NT2/D1 (cell line): ENCODE measurements around the gene CACNA1H.

Experiments used
- DNase-seq: peaks from one replicate; pipeline ENCODE4 v3.0.0-alpha.2; 2011; ENCODE audit warnings: low read depth, low spot score
- H3K27me3 ChIP-seq: 2 replicates; pipeline ENCODE4 v1.6.0; 2011; ENCODE audit warnings: mild to moderate bottlenecking; ENCODE audit not compliant: insufficient read length, insufficient read depth
- H3K36me3 ChIP-seq: 2 replicates; pipeline ENCODE4 v1.6.1; 2011; ENCODE audit warnings: mild to moderate bottlenecking, low read length, mixed read lengths; ENCODE audit not compliant: insufficient read depth, insufficient read length
- H3K4me1 ChIP-seq: 2 replicates; pipeline ENCODE4 v1.5.1; 2011; ENCODE audit not compliant: insufficient read depth, insufficient read length
- H3K4me3 ChIP-seq: 2 replicates; pipeline ENCODE4 v1.5.1; 2011; ENCODE audit warnings: low read depth; ENCODE audit not compliant: insufficient read length
- H3K9ac ChIP-seq: 2 replicates; pipeline ENCODE4 v1.6.0; 2011; ENCODE audit warnings: low read depth; ENCODE audit not compliant: insufficient read length
- H3K9me3 ChIP-seq: 2 replicates; pipeline ENCODE4 v1.5.1; 2011; ENCODE audit warnings: mild to moderate bottlenecking, low read length; ENCODE audit not compliant: insufficient read depth
- SUZ12 ChIP-seq: IDR thresholded peaks from 2 replicates; pipeline ENCODE4 v1.6.1; 2011; ENCODE audit not compliant: insufficient read length, insufficient read depth; ENCODE audit errors: extremely low read depth
- YY1 ChIP-seq: IDR thresholded peaks from 2 replicates; pipeline ENCODE4 v1.6.1; 2011; ENCODE audit not compliant: insufficient read length, insufficient read depth
- ZNF274 ChIP-seq: IDR thresholded peaks from 2 replicates; pipeline ENCODE4 v1.6.1; 2011; ENCODE audit warnings: mild to moderate bottlenecking, low read depth, low read length

Gene CACNA1H

DNA sequence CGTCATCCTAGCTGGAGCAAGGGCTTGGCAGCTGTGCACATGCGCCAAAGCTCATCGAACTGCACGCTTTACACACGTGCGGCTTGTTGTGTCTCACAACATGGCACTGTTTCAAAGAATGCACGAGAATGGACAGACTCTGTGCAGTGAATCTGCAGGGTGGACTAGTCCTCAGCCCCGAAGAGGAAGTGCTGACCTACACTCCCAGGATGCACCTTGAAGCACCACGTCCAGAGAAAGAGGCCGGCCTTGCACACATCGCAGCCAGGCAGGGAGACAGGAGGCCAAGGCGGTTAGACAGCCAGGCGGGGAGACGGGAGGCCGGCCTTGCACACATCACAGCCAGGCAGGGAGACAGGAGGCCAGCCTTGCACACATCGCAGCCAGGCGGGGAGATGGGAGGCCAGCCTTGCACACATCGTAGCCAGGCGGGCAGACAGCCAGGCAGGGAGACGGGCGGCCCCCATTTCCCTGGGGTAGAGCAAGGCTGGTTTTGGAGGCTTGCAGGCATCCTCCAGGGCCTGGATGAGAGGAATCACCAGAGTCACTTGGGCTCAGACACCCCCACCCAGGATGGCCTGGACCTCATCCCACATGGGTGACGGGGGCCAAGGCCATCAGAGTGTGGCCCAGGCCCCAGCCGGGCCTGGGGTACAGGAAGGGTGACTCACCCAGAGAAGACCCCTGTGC lies 9.0 kb upstream of the CACNA1H start:
- peaks cover 14% of the 10 kb centered on the region for H3K4me1 ChIP-seq
- peaks cover 44% of the 10 kb centered on the region for H3K27me3 ChIP-seq
- H3K9me3 ChIP-seq = peaks cover 16% of the 10 kb centered on the region; the same call in 1 of the 2 replicates
- TF ChIP-seq ZNF274 (no peak), YY1 (no peak), SUZ12 (no peak)
- no peak overlapping the region for H3K4me3 ChIP-seq
- H3K36me3 ChIP-seq = no peaks in the 10 kb centered on the region
- no peak overlapping the region for H3K9ac ChIP-seq
- no peak for DNase-seq

GRCh38 chr16:1144476-1145382 lies 8.2 kb upstream of the CACNA1H start:
- TF ChIP-seq SUZ12 (no peak), YY1 (no peak), ZNF274 (no peak)
- Histone ChIP-seq H3K4me1 (peaks cover 17% of the 10 kb centered on the region), H3K9me3 (peaks cover 16% of the 10 kb centered on the region; the same call in 1 of the 2 replicates), H3K36me3 (no peaks in the 10 kb centered on the region), H3K9ac (peak overlapping the region; percentile 6), H3K4me3 (no peak overlapping the region), H3K27me3 (peaks cover 44% of the 10 kb centered on the region)
- no peak for DNase-seq

- Histone ChIP-seq H3K4me3 (no peak overlapping the region), H3K9me3 (peaks cover 16% of the 10 kb centered on the region; the same call in 1 of the 2 replicates), H3K27me3 (peaks cover 38% of the 10 kb centered on the region), H3K9ac (no peak overlapping the region), H3K4me1 (peaks cover 16% of the 10 kb centered on the region), H3K36me3 (no peaks in the 10 kb centered on the region)
- TF ChIP-seq SUZ12 = no peak
- TF ChIP-seq ZNF274 = no peak
- no peak for TF ChIP-seq YY1
- DNase-seq = no peak
Measured at GRCh38 chr16:1145383-1146100, 7.4 kb upstream of the CACNA1H start.

DNA sequence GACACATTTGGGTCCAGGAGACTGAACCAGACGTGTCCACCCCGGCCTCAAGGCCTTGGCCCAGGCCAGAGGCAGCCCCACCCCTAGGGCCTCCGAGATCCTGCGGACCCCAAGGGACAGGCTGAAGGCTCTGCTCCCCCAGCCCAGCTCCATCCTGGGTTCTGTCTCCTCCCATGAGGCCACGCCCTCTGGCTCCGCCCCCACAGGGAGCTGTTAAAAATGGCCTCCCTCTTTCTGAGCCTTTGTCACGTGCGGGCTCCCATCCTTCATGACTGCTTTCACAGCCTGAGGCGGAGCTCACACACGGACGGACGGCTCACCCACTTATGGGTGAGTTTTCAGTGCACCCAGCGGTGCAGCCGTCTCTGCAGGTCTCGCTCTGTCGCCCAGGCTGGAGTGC lies 6.5 kb upstream of the CACNA1H start:
- peaks cover 16% of the 10 kb centered on the region; the same call in 1 of the 2 replicates for H3K9me3 ChIP-seq
- DNase-seq = no peak
- no peak for TF ChIP-seq SUZ12
- TF ChIP-seq ZNF274 = no peak
- TF ChIP-seq YY1 = no peak
- H3K4me1 ChIP-seq = peaks cover 15% of the 10 kb centered on the region
- H3K9ac ChIP-seq = no peak overlapping the region
- peaks cover 32% of the 10 kb centered on the region for H3K27me3 ChIP-seq
- H3K4me3 ChIP-seq = no peak overlapping the region
- no peaks in the 10 kb centered on the region for H3K36me3 ChIP-seq

GRCh38 chr16:1147027-1147426 lies 5.9 kb upstream of the CACNA1H start:
- no peak overlapping the region for H3K4me3 ChIP-seq
- H3K9ac ChIP-seq = no peak overlapping the region
- peaks cover 30% of the 10 kb centered on the region for H3K27me3 ChIP-seq
- no peaks in the 10 kb centered on the region for H3K36me3 ChIP-seq
- TF ChIP-seq YY1 (no peak), SUZ12 (no peak), ZNF274 (no peak)
- H3K9me3 ChIP-seq = peaks cover 16% of the 10 kb centered on the region; the same call in 1 of the 2 replicates
- DNase-seq = no peak
- H3K4me1 ChIP-seq = peaks cover 18% of the 10 kb centered on the region

DNA sequence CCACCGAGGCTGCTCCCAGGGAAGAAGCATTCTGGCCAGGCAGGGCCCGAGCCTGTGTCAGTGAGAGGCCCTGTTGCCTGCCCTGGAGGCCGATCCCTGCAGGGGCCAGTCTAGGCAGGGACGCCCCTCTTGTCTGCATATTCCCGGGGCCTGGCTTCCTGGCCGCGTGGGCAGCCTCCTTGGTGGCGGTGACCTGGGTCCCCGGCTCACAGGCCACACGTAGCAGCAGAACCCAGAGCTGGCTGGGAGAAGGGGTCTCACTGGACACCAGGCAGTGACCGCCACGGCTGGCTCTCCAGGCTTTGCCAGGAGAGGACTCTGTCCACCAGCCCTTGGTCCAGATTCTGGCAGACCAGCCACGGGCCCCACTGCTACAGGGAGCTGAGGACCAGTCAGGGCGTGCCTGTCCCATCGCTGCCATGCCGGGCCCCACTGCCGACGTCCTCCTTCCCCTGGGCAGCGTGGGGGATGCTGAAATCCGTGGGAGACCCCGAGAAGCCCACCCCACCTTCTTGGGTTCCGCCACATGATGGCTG lies 3.7 kb upstream of the CACNA1H start:
- Histone ChIP-seq H3K9ac (no peak overlapping the region), H3K4me1 (peaks cover 19% of the 10 kb centered on the region), H3K4me3 (no peak overlapping the region), H3K9me3 (peaks cover 16% of the 10 kb centered on the region; the same call in 1 of the 2 replicates), H3K36me3 (no peaks in the 10 kb centered on the region), H3K27me3 (peaks cover 18% of the 10 kb centered on the region)
- no peak for TF ChIP-seq SUZ12
- no peak for TF ChIP-seq YY1
- TF ChIP-seq ZNF274 = no peak
- DNase-seq = no peak
